H9 (cell line): Measurements from ENCODE around the gene ZNF426. TPM values are rescaled to one million over a fixed set of nuclear protein-coding genes. Genes with fewer than 3 reads are reported as not detected.

ENCODE experiments used
- DNase-seq: peaks from one replicate; pipeline ENCODE4 v3.0.0-alpha.2; 2017
- H2AFZ ChIP-seq: one replicate; pipeline ENCODE4 v1.6.1; 2013; ENCODE audit warnings: mild to moderate bottlenecking, low read length, control low read depth, moderate library complexity
- H2AK5ac ChIP-seq: 2 replicates; pipeline ENCODE4 v1.6.1; 2013; ENCODE audit warnings: low read length, control low read depth, mixed read lengths; ENCODE audit not compliant: insufficient read length
- H2BK120ac ChIP-seq: one replicate; pipeline ENCODE4 v1.6.1; 2013; ENCODE audit warnings: low read depth, mild to moderate bottlenecking, low read length, control low read depth, inconsistent platforms; ENCODE audit not compliant: poor library complexity, severe bottlenecking
- H2BK12ac ChIP-seq: 2 replicates; pipeline ENCODE4 v1.6.1; 2013; ENCODE audit warnings: low read length, control low read depth, mixed read lengths, low read depth; ENCODE audit not compliant: insufficient read length
- H2BK15ac ChIP-seq: 2 replicates; pipeline ENCODE4 v1.6.1; 2013; ENCODE audit warnings: low read depth, low read length, control low read depth
- H2BK20ac ChIP-seq: one replicate; pipeline ENCODE4 v1.6.1; 2013; ENCODE audit warnings: low read depth, mild to moderate bottlenecking, low read length, control low read depth, inconsistent platforms; ENCODE audit not compliant: poor library complexity, severe bottlenecking
- H2BK5ac ChIP-seq: 2 replicates; pipeline ENCODE4 v1.6.1; 2013; ENCODE audit warnings: low read length, control low read depth, mixed read lengths; ENCODE audit not compliant: insufficient read length
- H3K14ac ChIP-seq: 2 replicates; pipeline ENCODE4 v1.6.1; 2013; ENCODE audit warnings: low read length, control low read depth; ENCODE audit not compliant: insufficient read depth
- H3K18ac ChIP-seq: 2 replicates; pipeline ENCODE4 v1.6.1; 2013; ENCODE audit warnings: low read depth, mild to moderate bottlenecking, mixed read lengths, low read length, control low read depth; ENCODE audit not compliant: insufficient read length
- H3K23ac ChIP-seq: 2 replicates; pipeline ENCODE4 v1.6.1; 2013; ENCODE audit warnings: low read length, control low read depth, mixed read lengths, low read depth; ENCODE audit not compliant: insufficient read length
- H3K23me2 ChIP-seq: 2 replicates; pipeline ENCODE4 v1.6.1; 2013; ENCODE audit warnings: low read depth, mild to moderate bottlenecking, mixed read lengths, low read length, control low read depth; ENCODE audit not compliant: insufficient read length, poor library complexity, severe bottlenecking
- H3K27ac ChIP-seq: 2 replicates; pipeline ENCODE4 v1.5.1; 2013; ENCODE audit warnings: low read length, control low read depth, mixed read lengths, low read depth; ENCODE audit not compliant: insufficient read length
- H3K27me3 ChIP-seq: 2 replicates; pipeline ENCODE4 v1.6.1; 2013; ENCODE audit warnings: low read length, control low read depth, inconsistent platforms; ENCODE audit not compliant: insufficient read depth
- H3K4ac ChIP-seq: 2 replicates; pipeline ENCODE4 v1.6.1; 2013; ENCODE audit warnings: low read depth, mild to moderate bottlenecking, control low read depth, inconsistent platforms, low read length, moderate library complexity
- H3K4me1 ChIP-seq: 2 replicates; pipeline ENCODE4 v1.6.1; 2013; ENCODE audit warnings: low read length, control low read depth, inconsistent platforms; ENCODE audit not compliant: insufficient read depth
- H3K4me2 ChIP-seq: 2 replicates; pipeline ENCODE4 v1.6.1; 2013; ENCODE audit warnings: low read length, control low read depth, mixed read lengths; ENCODE audit not compliant: insufficient read length, insufficient read depth
- H3K56ac ChIP-seq: 2 replicates; pipeline ENCODE4 v1.6.1; 2013; ENCODE audit warnings: low read depth, mild to moderate bottlenecking, mixed read lengths, low read length, control low read depth; ENCODE audit not compliant: insufficient read length
- H3K79me1 ChIP-seq: 2 replicates; pipeline ENCODE4 v1.6.1; 2013; ENCODE audit warnings: low read depth, mild to moderate bottlenecking, moderate library complexity, low read length, control low read depth, inconsistent platforms; ENCODE audit not compliant: insufficient read depth, poor library complexity, severe bottlenecking
- H3K79me2 ChIP-seq: 2 replicates; pipeline ENCODE4 v1.6.1; 2013; ENCODE audit warnings: low read length, control low read depth, inconsistent platforms; ENCODE audit not compliant: insufficient read depth
- H3K9ac ChIP-seq: 2 replicates; pipeline ENCODE4 v1.6.1; 2013; ENCODE audit warnings: low read length, control low read depth, mixed read lengths; ENCODE audit not compliant: insufficient read length; ENCODE audit errors: extremely low read depth
- H3K9me3 ChIP-seq: one replicate; pipeline ENCODE4 v1.6.1; 2013; ENCODE audit warnings: low read depth, low read length, inconsistent platforms; ENCODE audit not compliant: control insufficient read depth
- H3T11ph ChIP-seq: one replicate; pipeline ENCODE4 v1.6.1; 2013; ENCODE audit warnings: mild to moderate bottlenecking, low read length, control low read depth, inconsistent platforms
- H4K20me1 ChIP-seq: one replicate; pipeline ENCODE4 v1.6.1; 2013; ENCODE audit not compliant: control insufficient read depth, insufficient read length, insufficient read depth
- H4K5ac ChIP-seq: 2 replicates; pipeline ENCODE4 v1.6.1; 2013; ENCODE audit warnings: low read depth, mild to moderate bottlenecking, mixed read lengths, low read length, control low read depth; ENCODE audit not compliant: insufficient read length
- H4K8ac ChIP-seq: replicated peaks from 2 replicates; pipeline ENCODE4 v1.6.1; 2013; ENCODE audit warnings: low read length, control low read depth, mixed read lengths, low read depth; ENCODE audit not compliant: insufficient read length
- H4K91ac ChIP-seq: 2 replicates; pipeline ENCODE4 v1.6.1; 2013; ENCODE audit warnings: low read depth, mild to moderate bottlenecking, moderate library complexity, mixed read lengths, low read length, control low read depth; ENCODE audit not compliant: insufficient read length
- H3K27ac Mint-ChIP-seq, 3 experiments: 2 replicates in 2 of 3; 3 replicates in 1 of 3; pipeline ENCODE4 v1.8.0; 2020 to 2021; ENCODE audit warnings: mixed read lengths in 3 of 3, mild to moderate bottlenecking in 1 of 3, moderate library complexity in 1 of 3
- H3K27me3 Mint-ChIP-seq: 2 replicates; pipeline ENCODE4 v1.8.0; 2021; ENCODE audit warnings: low read depth, mild to moderate bottlenecking, moderate library complexity, mixed read lengths
- H3K36me3 Mint-ChIP-seq, 3 experiments: 2 replicates in 2 of 3; 3 replicates in 1 of 3; pipeline ENCODE4 v1.8.0; 2020 to 2021; ENCODE audit warnings: low read depth in 3 of 3, mixed read lengths in 3 of 3; ENCODE audit not compliant: insufficient read depth in 1 of 3
- H3K4me1 Mint-ChIP-seq, 2 experiments: 2 replicates each; pipeline ENCODE4 v1.8.0; 2020; ENCODE audit warnings: mixed read lengths in 2 of 2
- H3K4me3 Mint-ChIP-seq, 2 experiments: 2 replicates in 1 of 2; 3 replicates in 1 of 2; pipeline ENCODE4 v1.8.0; 2020 to 2021; ENCODE audit warnings: mild to moderate bottlenecking in 2 of 2, mixed read lengths in 2 of 2, moderate library complexity in 1 of 2
- H3K9me3 Mint-ChIP-seq, 2 experiments: 2 replicates in 1 of 2; 3 replicates in 1 of 2; pipeline ENCODE4 v1.8.0; 2020; ENCODE audit warnings: mild to moderate bottlenecking in 2 of 2, mixed read lengths in 2 of 2, moderate library complexity in 1 of 2
- WGBS: extraction: QIAGEN DNeasy Blood & Tissue Kit; methylation state at CpG from one replicate; pipeline ENCODE4 v1.1.7; 2013; ENCODE audit warnings: missing lambda C conversion rate, low lambda C conversion rate, mixed read lengths; ENCODE audit not compliant: insufficient read length; ENCODE audit errors: extremely low coverage; 5-methylcytosine and 5-hydroxymethylcytosine counted together
- total RNA-seq: library from RNA; stranded (reverse); gene quantifications from 2 replicates; pipeline ENCODE4 v1.2.1, GENCODE V29; 2021
- TF ChIP-seq, protein P1 (sequence below): fragments of 200-600 bp; sonication (generic); conservative IDR thresholded peaks from 3 replicates; pipeline ENCODE4 v1.8.0; 2021; ENCODE audit warnings: antibody characterized with exemption, mild to moderate bottlenecking

Gene ZNF426
- total RNA-seq, 1 experiment from 2014 or later: 29.4 TPM

DNA sequence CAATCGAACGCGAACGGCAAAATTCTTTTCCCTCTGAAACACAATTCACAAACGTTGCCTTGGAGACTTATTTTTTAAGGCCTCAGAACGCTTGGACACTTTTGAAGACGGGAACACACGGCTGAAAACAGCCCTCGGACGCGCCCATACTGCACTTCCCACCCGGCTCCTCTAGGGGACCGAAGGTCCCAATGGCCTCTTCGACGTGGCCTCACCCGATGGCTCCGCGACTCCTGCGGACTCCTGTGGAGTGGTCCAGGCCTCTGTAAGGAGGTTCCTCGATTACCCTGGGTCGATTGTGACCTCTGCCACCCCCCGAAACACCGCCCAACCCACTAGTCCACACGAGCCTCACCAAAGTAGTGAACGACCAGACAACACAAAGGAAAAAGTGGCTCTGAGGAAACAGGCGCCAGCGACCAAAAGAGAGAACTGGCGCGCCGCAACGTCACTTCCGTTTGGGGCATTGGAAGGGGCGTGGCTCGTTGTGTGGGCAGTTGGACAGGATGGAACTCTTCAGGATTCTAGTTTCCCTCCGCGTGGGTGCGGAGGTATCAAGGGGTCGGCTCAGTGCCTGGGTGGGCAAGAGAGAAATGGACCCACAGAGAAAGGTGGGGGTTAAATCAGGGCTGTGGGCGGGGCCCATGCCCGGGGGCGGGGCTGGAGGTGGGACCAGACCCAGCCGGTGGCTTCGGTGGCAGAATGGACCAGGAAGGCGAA is 40.1 kb downstream of the ZNF426 start, which contains the start of gene ZNF560:
TSS of gene ZNF560 (minus strand) at position 434 of the 720 bp plus-strand sequence. CDS start 23,303 bp downstream, outside the sequence.
- no peak within 1 kb of the TSS for H2AK5ac ChIP-seq
- H3K79me1 ChIP-seq: no peaks in the 10 kb centered on the region
- H3K4me1 Mint-ChIP-seq: no peaks in the 10 kb centered on the region
- peaks cover 0 to 22% (median 7%) of the 10 kb centered on the region in 3 experiments; a peak in 6 of 7 replicates for H3K36me3 Mint-ChIP-seq
- no peaks in the 10 kb centered on the region for H3K27me3 ChIP-seq
- H4K8ac ChIP-seq: no peak within 1 kb of the TSS
- H3K4me2 ChIP-seq: no peak within 1 kb of the TSS
- H3K9ac ChIP-seq: no peak within 1 kb of the TSS
- no peak within 1 kb of the TSS for H4K91ac ChIP-seq
- no peak within 1 kb of the TSS for H3K18ac ChIP-seq
- no peak within 1 kb of the TSS for H2AFZ ChIP-seq
- no peak within 1 kb of the TSS for H3K56ac ChIP-seq
- peaks cover 37% of the 10 kb centered on the region for H3K9me3 ChIP-seq
- peak; percentile 28 for DNase-seq
- H3K4me1 ChIP-seq: no peaks in the 10 kb centered on the region
- TF ChIP-seq, protein P1, sequence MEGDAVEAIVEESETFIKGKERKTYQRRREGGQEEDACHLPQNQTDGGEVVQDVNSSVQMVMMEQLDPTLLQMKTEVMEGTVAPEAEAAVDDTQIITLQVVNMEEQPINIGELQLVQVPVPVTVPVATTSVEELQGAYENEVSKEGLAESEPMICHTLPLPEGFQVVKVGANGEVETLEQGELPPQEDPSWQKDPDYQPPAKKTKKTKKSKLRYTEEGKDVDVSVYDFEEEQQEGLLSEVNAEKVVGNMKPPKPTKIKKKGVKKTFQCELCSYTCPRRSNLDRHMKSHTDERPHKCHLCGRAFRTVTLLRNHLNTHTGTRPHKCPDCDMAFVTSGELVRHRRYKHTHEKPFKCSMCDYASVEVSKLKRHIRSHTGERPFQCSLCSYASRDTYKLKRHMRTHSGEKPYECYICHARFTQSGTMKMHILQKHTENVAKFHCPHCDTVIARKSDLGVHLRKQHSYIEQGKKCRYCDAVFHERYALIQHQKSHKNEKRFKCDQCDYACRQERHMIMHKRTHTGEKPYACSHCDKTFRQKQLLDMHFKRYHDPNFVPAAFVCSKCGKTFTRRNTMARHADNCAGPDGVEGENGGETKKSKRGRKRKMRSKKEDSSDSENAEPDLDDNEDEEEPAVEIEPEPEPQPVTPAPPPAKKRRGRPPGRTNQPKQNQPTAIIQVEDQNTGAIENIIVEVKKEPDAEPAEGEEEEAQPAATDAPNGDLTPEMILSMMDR: peak; percentile 30; the same call in 1 of the 3 replicates
- H2BK120ac ChIP-seq: no peak within 1 kb of the TSS
- H3T11ph ChIP-seq: no peak within 1 kb of the TSS
- no peak within 1 kb of the TSS for H3K4me3 Mint-ChIP-seq
- no peak within 1 kb of the TSS for H3K27ac Mint-ChIP-seq
- H3K4ac ChIP-seq: no peak within 1 kb of the TSS
- H3K79me2 ChIP-seq: no peaks in the 10 kb centered on the region
- no peak within 1 kb of the TSS for H2BK5ac ChIP-seq
- H4K5ac ChIP-seq: no peak within 1 kb of the TSS
- no peak within 1 kb of the TSS for H2BK12ac ChIP-seq
- peaks cover 85 to 97% of the 10 kb centered on the region in 2 experiments for H3K9me3 Mint-ChIP-seq
- no peaks in the 10 kb centered on the region for H4K20me1 ChIP-seq
- no peak within 1 kb of the TSS for H3K27ac ChIP-seq
- no CpG with 5 or more reads among the region's 44 CpGs for WGBS
- H2BK15ac ChIP-seq: no peak within 1 kb of the TSS
- H3K27me3 Mint-ChIP-seq: peaks cover 2% of the 10 kb centered on the region; the same call in 1 of the 2 replicates
- no peak within 1 kb of the TSS for H2BK20ac ChIP-seq
- no peak within 1 kb of the TSS for H3K14ac ChIP-seq
- no peaks in the 10 kb centered on the region for H3K23me2 ChIP-seq
- no peak within 1 kb of the TSS for H3K23ac ChIP-seq
